ENCODE measurements around the gene ADRM1.

ADRM1 gene

DNA sequence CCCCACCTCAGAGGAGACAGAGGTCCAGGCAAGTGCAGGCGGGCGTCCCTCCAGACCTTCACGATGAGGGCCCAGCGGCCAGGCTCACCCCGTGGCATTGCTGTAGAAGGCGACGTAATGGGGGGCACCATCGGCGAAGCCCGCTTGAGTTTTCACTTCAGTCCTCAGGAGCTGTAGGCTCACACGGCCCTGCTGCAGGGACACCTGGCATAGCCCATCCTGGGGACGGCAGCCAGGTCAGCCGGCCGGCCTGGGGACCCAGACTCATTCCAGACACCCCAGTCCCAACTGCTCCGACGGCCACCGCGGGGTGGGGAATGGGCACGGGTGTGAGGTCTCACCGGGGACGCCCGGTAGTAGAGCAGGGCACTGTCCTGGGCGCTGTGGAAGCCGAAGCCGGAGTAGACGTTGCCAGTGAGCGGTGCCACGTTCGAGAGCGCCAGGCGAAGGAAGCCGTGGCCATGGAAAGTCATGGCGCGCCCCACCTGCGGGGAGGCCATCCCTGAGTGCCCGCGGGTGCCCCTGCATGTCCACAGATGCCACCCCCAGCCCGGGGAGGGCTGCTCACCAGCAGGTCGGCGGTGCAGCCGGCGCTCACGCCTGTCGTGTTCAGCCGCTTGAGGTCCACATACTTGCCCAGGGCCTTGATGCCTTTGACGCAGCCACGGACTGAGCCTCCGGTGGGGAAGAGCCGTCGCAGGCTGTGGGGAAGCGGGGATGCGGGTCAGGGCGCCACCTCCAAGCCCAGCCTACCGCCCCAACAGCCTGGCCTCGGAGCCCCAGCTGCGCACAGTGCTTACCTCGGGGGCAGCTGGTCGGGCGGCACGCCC, 9.2 kb downstream of the ADRM1 start:
- no peak for DNase-seq (ENCODE audit: low spot score)

DNA sequence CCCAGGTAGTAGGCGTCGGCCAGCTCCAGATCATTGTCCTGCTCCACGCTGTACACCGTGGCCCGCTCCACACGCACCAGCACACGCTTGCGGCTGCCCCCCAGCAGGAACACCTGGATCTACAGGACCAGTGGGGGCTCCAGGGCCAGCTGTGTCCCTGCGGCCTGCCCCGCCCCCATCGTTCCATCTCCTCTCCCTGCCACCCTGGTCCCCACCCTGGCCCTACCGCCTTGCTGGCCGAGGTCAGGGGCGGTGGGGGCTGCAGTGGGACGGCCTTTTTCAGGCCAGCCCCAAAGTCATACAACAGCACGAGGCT, 9.8 kb downstream of the ADRM1 start:
- no peak for DNase-seq (ENCODE audit: low spot score)

DNA sequence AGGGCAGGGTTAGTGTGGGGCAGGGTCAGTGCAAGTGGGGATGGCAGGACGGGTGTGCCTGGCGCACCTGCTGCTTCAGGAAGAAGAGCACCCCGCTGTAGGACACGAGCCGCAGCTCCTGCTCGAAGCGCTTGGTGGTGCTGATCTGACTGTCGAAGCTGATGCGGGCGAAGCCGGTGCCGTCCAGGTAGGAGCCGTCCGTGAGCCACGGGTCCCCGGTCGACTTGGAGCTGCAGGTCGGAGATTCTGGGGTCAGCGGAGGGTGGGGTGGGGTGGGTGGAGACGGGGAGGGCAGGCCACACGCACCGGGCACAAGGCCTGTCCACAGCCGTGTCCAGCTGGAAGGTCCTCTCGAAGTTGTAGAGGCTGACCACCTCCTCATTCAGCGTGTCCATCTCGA, 10.2 kb downstream of the ADRM1 start:
- DNase-seq (ENCODE audit: low spot score), result no peak

DNA sequence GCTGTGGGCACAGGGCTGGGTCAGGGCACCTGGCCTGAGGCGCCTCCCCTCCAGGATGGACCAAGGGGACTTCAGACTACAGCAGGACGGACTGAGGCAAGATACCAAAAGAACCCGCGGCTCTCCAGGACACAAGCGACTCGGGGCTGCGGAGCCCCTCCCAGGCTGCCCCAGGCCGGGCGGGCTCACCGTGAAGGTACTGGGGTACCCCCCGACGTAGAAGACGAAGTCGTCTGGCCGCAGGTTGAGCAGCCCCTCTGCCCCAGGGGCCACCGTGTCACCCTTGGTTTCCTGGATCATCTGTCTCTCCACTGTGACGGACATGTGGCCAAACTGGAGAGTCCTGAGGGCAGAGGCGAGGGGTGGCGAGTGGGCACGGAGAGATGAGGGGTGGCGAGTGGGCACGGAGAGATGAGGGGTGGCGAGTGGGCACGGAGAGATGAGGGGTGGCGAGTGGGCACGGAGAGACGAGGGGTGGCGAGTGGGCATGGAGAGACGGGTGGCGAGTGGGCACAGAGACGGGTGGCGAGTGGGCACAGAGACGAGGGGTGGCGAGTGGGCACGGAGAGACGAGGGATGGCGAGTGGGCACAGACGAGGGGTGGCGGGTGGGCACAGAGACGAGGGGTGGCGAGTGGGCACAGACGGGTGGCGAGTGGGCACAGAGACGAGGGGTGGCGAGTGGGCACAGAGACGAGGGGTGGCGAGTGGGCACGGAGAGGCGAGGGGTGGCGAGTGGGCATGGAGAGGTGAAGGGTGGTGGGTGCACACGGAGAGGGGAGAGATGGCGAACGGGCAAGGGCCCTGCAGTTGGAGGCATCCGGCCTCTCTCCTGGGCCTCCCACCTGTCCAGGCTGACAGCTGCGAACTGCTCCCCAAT, 10.9 kb downstream of the ADRM1 start:
- no peak for DNase-seq (ENCODE audit: low spot score)

DNA sequence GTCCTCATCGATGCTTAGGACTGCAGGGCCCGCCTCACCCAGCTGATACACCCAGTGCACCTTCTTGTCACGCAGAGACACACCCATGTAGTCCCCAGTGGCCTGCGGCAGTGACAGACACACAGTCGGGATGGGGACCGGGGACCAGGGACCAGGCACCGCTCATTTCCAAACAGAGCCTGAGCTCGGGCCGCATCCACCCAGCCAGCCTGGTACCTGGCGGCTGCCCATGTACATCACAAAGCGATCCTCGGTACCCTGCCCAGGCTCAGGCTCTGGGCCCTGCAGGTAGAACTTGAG, 11.5 kb downstream of the ADRM1 start:
- DNase-seq (ENCODE audit: low spot score), result no peak

DNA sequence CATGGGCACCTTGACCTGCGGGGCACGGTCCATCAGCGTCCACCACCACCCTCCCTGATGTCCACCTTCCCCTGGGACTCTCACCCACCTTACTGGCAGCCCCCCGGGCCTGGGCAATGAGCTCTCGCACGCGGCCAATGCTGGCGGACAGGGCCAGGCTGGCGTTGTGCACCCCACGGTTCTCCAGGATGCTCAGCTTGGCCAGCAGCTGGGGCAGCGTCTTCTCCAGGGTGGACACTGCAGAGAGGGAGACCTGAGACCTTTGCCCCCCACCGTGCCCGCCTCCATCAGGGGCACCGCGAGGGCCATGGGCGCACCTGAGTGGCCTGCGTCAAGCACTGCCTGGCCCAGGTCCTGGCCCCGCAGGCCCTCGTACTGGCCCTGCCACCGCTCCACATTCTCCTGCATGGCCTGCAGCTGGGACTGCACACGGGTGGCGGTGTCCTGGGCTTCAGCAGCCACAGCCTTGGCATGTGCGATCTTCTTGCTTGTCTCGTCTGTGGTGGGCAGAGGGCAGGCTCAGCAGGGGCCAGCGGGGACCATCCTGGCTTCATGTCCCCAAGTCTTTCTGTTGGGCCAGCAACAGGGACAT, 12.0 kb downstream of the ADRM1 start:
- no peak for DNase-seq (ENCODE audit: low spot score)

DNA sequence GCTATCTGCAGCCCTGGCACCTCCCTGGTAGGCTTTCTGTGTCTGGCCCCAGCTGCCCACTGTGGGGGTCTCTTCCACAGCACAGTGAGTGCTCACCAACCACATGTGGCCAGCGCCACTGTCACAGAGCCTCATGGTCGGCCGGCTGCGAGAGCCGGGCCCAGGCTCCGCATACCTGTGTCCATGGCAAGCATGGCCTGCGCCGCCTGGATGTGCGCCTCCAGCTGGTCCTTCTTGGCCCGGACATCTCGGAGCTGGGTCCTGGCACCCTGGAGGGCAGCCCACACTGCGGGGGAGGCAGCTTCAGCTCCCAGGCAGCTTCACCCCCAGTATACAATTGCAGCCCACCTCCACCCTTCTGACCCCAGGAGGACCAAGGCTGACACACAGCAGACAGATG, 13.0 kb downstream of the ADRM1 start:
- DNase-seq (ENCODE audit: low spot score), result no peak

DNA sequence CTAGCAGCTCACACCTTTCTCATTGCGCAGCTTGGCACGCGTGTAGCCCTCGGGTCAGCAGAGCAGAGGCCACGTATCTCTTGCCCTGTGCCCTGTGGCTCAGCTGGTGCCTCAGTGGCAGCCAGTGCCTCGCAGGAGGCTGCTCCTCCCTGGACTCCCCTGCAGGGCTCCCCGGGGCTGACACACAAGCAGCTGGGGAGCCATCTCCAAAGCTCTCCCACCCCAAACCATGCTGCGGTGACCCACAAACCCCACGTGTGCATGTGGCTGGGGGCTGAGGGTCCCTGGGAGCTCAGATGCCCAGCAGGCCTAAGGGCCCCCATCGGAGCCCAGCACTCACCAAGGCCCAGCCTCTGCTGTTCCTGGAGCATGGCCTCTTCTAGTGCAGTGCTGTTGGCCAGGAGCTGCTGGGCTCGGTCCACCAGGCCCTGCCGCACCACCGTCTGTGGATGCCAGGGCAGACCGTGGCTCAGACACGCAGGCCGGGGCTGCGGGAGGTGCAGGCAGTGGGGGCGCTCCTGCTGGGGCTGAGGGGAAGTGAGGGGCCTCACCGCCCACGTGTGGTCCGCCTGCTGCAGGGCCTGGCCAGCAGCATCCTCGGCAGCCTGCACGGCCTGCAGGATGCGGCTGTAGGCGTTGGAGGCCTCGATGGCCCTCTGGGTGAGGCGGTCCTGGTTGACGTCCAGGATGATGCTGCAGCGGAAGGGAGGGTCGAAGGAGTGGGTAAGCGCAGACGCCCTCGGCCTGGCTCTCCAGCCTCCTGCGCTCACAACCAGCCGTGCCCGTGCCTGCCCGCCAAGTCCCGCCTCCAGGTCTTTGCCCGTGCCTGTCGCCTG, 13.8 kb downstream of the ADRM1 start:
- DNase-seq (ENCODE audit: low spot score), result no peak

DNA sequence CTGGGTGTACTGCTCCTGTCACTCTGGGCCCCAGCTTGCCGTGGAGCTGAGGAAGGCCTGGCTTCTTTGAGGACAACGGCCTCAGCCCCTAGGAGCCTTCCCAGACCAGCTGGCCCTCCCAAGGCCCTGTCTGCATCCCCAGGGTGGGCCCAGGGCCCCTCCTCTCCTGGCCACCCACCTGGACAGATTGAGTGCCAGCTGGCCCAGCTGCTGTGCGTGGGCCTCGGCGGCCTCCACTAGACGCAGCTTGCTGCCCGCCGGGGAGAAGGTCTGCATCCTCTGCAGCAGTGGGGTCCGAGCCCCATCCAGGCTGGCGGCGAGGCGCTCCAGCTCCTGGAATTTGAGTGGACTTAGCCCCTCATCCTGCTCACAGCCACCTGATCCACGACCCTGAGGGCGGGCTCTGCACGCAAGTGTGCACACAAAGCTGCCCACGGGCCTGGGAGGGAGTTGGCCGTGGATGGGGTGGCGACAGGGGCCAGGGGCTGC, 14.4 kb downstream of the ADRM1 start:
- no peak for DNase-seq (ENCODE audit: low spot score)

DNA sequence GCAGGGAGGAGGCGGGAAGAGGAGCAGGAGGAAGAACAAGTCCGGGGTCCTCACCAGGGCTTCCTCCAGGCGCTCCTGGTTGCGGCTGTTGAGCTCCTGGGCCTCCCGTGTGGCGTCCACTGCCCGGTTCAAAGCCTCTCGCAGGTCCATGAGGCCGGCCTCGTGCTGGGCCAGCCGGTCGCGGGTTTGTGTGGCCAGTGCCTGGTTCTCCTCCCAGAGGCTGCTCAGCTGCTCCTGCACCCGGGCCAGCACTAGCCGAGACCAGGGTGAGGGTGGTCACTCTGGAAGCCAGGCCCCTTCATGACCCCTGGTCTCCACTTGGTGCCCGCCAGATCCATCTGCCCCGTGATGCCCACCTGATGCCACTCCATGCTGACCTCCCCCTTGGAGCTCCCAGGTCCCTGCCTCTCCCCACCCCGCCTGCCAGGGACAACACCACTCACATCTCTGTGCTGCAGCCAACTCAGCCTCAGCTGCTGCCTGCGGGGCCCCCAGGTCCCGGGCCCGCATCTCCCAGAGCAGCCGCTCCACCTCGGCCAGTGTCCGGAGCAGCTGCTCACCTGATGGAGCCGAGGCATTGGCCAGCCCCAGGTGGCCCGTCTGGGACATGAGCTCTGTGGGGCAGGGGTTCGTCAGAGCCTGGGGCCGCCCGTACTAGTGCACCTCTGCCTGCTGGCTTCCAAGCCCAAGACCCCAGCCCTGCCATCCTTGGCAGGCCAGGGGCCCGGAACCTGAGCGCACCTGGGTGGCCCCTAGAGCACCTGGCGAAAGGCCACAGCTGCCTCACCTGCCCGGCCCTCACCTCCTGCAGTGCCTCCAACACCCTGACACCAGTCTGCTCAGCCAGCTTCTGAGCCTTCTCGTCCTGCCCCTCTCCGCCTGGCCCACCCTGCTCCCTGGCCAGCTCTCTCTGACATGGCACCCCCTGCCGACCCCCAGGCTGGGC, 15.9 kb downstream of the ADRM1 start:
- DNase-seq (ENCODE audit: low spot score), result no peak

DNA sequence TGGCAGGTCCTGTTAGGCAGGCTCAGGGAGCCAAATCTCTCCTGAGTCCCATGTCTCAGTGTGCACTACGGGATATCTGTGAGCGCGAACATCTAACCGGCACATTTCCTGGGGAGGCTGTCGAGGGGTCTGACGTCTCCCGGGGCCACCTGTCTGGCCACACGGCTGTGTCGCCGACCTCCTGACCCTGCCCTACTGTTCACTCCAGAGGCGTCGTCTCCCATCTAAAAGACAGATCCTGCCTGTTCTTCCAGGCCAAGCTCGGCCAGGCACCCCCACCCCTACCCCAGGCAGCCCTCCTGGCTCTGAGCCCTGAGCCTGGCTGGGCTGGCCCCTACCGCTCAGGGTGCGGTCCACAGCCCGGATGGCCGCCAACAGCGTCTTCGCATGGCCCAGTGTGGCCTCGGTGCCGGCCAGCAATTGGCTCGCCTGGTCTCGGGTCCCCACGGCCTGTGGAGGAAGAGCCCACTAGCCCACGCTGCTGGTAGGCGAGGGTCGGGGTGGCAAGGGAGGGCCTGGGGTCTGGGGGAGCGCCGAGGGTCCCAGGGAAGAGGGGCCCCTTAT, 16.6 kb downstream of the ADRM1 start:
- DNase-seq (ENCODE audit: low spot score), result no peak

DNA sequence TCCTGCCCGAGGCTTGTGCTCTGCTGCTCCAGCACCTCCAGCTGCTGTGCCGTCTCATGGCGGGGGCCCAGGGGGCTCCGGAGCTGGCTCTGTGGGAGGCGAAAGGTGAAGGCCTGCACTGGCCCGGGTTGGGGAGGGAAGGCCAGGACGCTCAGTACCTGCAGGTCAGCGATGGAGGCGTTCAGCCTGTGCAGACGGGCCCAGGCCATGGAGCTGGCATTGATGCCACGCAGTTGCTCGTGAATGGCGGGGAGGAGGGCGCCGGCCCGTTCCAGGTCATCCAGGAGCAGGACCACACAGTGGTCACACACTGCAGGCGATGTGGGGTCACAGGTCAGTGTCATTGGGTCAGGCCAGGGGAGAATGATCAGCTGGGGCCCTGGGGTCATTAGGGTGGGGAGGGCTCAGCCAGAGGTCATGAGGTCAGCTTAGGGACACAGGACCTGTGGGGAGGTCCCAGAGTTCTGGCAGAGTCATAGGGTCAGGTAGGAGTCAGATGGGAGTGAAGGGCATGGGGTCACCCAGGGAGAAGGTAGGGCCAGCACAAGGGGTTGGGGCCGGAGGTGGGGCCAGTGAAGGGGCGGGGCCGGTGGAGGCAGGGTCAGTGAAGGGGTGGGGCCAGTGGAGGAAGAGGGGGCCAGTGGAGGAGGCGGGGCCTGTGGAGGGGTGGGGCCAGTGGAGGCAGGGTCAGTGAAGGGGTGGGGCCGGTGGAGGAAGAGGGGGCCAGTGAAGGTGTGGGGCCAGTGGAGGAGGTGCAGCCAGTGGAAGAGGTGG, 18.0 kb downstream of the ADRM1 start:
- no peak for DNase-seq (ENCODE audit: low spot score)

DNA sequence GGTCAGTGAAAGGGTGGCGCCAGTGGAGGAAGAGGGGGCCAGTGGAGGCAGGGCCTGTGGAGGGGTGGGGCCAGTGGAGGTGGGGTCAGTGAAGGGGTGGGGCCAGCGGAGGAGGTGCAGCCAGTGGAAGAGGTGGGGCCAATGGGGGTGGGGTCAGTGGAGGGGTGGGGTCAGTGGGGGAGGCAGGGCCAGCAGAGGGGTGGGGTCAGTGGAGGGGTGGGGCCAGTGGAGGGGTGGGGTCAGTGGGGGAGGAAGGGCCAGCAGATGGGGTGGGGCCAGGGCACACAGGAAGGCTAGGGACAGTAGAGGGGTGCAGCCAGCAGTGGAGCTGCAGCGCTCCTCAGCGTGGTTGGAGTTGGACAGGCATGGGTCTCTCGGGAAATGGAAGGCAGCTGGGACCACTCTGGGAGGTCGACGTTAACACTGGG, 18.7 kb downstream of the ADRM1 start:
- DNase-seq (ENCODE audit: low spot score), result no peak

DNA sequence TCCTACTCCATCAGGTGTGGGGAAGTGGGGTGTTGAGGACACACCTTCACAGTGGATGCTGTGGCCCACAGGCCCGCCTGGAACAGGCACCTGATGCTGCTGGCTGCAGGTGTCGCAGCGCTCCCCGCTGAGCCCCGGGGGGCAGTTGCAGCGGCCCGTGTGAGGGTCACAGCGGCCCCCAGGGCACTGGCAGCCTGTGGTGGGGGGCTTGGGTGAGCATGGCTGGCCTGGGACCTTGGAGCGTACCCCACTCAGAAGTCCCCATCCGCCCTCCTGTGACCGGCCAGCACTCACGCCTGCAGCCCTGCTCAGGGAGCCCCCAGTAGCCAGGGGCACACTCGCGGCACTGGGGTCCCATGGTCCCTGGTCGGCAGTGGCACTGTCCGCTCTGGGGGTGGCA, 19.2 kb downstream of the ADRM1 start:
- no peak for DNase-seq (ENCODE audit: low spot score)

DNA sequence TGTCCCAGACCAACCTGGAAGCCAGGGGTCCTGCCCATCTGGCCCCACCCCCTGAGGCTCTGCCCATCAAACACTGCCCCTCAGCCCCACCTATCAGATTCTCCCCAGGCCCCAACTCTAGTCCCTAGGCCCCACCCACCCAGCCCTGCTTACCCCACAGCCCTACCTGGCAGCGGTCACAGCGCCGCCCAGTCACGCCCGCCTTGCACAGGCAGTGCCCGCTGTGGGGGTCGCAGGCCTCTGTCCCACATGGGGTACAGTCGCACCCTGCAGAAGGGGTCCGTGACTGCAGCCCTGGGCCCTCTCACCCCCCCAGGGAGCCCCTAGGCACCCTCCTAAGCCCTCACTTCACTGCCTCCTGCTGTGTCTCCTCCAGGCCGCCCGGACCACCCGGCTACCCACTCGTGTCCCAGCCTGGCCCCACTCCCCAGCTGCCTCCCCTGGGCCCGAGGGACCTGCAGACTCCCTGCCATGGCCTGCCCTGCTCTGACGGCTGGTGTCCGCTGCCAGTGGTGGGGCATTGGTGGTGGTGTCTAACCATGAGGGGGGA, 19.8 kb downstream of the ADRM1 start:
- DNase-seq (ENCODE audit: low spot score), result no peak

DNA sequence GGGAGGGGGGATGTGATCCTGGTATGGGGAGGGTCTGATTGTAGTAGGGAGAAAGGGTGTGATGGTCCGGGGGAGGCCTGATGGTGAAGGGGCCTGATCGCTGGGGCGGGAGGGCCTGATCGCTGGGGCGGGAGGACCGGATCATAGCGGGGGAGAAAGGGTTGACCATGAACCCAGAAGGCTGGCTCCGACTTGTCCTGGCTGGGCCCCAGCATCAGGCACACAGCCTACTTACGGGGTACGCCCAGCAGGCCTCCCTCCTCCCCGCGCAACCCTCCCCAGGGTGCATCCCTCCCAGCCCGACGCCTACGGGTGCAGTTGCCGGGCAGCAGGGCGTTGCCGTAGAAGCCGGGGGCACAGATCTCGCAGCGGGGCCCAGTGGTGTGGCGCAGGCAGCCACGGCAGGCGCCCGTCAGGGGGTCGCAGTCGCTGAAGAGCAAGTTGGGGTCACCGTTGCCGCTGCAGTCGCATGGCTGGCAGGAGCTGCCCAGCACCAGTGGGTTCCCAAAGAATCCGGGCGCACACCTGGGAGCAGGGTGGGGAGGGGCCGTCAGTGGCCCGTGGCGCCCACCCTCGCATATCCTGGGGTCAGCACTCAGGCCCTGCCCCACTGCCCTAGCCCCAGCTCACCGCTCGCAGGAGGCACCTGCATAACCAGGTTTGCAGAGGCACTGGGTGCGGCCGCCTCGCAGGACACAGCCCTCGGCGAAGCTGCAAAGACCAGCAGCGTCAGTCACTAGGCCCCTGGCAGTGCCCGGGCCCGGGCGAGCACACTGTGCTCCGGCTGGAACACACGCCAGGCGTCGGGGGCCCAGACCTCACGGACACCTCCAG, 20.6 kb downstream of the ADRM1 start:
- no peak for DNase-seq (ENCODE audit: low spot score)

DNA sequence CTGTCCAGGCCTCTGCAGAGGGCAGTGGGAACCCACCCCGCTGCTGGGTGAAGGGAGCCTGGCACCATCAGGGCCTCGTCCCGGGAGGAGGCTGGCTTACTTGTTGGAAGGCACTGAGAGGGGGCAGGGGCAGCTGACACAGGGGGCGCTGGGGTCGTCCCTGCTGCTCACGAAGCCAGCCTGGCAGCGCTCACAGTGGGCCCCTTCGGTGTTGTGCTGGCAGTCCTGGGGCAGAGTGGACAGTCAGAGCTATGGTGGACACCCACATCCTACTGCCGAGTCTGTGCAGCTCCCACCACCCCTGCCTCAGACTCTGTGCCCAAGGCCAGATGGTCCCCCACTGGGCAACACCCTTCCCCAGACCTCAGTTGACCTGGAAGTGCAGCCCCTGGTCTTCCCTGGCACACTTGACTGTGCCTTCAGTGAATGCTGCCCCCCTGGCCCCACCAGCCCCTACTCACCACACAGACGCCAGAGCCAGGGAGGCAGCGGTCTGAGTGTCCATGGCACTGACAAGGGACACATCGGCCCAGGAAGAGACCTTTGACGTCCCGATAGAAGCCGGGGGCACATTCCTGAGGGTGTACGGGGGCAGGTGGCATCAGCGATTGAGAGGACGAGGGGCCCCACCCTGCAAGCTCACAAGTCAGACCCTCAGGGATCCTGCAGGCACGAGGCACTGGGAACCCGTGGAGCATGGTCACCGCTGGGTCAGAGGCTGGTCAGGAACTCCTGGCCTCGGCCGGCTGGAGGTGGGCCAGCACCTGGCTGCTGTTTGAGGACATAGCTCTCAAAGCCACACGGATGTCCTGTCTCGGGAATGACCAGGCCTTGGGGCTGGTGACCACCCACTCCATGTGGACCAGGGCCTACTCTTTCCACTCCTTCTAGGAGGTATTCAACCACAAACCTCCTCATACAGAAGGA, 21.4 kb downstream of the ADRM1 start:
- no peak for DNase-seq (ENCODE audit: low spot score)

All from D341Med (cell line).